HG02588 (cell line): ENCODE results near the gene INSM2.

ENCODE experiments used
- ATAC-seq: cut with Tn5 transposase; IDR thresholded peaks from one replicate; pipeline ENCODE4 v1.9.1; 2021; ENCODE audit warnings: mild to moderate bottlenecking, moderate library complexity; ENCODE audit not compliant: unreplicated experiment

The INSM2 gene

DNA sequence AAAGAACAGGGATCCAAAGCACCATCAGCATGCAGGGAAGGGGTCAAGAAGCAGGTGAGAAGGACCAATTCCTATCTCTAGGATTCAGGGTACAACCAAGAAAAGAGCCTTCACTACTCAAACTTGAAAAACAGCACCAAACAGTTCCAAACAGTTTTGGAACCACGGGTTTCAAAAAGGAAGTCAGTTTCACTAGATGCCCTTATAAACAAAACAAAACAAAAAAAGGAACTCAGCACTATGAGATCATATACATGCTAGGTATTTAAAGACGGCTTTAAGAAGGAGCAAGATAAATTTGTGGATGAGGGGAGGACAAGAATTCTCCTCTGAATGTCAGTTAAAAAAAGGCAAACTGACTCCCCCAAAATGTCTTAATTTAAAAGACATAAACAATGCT lies 6.0 kb downstream of the INSM2 start:
- ATAC-seq, result no peak

- ATAC-seq, result no peak
These were observed 9.0 kb downstream of the INSM2 start for GRCh38 chr14:35543006-35543405.

- no peak for ATAC-seq
These were observed 15.6 kb downstream of the INSM2 start for GRCh38 chr14:35549551-35549950.

DNA sequence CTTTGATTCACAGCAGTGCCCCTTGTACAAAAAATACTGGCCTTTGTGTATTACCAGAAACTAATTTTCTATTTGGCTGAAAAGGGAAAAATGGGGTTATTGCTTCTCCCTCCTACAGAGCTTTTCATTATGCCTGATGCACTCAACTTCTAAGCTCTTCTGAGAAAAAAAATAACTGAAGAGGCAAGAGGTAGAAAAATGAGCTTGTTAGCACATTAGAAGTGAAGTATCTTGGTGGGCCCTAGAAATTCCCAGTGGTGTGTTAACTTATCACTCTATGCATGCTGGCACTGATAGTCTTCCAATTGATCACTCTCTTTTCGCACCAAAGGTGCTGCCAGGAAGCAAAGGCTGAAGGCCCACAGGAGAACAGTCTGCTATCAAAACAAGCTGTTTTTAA lies 17.1 kb downstream of the INSM2 start:
- no peak for ATAC-seq

- ATAC-seq, result no peak
These were observed 19.8 kb downstream of the INSM2 start for GRCh38 chr14:35553808-35554207.

DNA sequence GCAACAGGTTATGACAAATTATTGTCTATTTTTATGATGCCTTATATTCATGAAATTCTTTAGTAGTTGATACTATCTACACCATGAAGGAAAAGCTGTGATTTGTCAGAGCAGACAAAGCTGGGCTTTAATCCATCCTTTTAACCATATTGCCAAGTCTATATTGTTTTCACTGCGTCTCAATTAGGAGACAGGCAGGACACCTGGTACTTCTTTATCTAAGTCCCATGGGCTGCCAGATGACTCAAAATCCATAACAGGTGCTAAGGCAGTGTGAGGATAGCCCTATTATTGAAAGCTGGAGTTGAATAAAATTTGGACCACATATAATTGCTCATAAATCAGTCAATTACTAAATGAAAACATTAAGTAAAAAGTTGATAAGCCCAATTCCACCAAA lies 22.6 kb downstream of the INSM2 start:
- ATAC-seq, result no peak

- no peak for ATAC-seq
These were observed 23.3 kb downstream of the INSM2 start for GRCh38 chr14:35557221-35557747.

GRCh38 chr14:35558680-35559079 lies 24.7 kb downstream of the INSM2 start:
- ATAC-seq, result no peak

DNA sequence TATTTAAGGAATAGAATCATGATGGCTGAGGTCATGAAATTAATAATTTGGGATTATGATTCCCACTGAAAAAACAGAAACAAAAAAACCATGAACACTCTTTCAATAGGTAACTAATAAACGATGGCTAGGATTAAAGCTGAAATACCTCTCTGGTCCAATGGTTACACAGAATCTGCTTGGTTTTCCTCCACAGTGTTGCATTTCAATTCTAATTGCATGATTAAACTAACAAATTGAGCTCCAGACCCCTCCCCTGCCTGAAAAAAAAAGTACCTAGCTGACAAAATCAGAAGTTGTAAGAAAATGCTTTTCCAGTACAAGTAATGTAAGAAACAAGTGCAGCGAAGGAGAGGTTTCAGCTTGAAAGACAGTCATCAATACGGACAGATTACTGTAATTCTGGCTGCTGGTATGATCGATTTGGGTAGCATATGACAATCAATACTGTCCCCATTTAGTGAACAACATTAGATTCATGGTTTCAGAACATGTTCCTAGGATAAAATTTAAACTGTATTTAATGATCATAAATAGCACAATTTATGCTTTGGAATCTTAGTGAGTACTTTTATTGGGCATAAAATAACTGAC lies 32.0 kb downstream of the INSM2 start:
- ATAC-seq, result no peak

- ATAC-seq, result no peak
These were observed 37.6 kb downstream of the INSM2 start for GRCh38 chr14:35571598-35571997.

- no peak for ATAC-seq
These were observed 39.9 kb downstream of the INSM2 start for GRCh38 chr14:35573911-35574310.

DNA sequence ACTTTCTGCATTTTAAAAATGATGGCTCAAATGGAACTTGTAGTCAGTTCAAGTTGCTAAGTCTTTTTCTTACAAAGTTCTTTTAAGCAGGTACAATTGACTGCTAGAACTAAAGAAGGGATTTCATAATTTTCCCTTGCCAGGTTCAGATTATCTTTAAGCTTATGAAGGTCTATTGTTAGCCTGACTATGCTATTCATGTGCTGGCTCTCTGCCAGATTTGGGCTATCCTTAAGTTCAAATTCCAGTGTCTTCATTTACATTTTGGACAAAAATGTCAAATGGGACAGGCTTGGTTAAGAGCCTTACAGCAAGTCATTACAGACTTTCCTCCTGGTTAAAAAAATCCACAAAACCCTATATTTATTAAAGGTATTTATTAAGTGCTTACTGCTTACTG lies 42.3 kb downstream of the INSM2 start:
- no peak for ATAC-seq

- no peak for ATAC-seq
These were observed 42.9 kb downstream of the INSM2 start for GRCh38 chr14:35576856-35577255.

DNA sequence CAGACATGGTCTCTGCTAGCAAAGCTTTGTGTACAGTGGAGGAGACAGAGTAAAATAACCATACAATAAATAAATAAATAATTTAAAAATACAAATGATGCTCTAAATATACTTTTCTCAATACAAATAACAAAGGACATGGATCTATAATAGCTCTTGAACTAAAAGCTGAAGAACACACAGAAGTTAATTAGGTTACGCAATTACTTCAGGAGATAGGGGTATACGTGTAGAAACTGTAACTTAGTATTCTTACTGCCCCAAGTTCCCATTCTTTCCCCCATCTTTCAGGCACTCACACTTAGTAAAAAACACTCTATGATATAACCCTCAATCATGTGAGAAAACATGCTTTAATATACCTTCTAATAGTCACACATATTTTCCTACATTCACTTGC lies 44.2 kb downstream of the INSM2 start:
- no peak for ATAC-seq

DNA sequence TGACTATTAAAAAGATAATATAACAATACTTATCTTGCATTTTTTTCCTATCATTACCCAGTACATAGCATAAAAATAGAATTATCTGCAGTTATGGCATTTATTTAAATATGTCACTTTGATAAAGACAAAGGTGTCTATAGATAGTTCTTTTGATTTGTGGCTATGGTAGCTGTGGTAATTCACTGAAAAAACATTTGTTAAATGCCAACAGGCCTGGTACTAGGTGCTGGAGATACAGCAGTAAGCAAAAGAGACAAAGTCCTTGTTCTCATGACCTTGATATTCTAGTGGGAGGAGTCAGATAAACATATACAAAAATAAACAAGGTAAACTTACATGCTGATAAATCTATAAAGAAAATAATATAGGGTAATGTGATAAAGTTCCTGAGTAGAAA lies 44.7 kb downstream of the INSM2 start:
- ATAC-seq, result no peak
